Liver (tissue), 9 donors: ENCODE results near the gene PLK2. TPM values are rescaled to one million over a fixed set of nuclear protein-coding genes. Genes with fewer than 3 reads are reported as not detected.

Source experiments
- DNase-seq: peaks from one replicate; pipeline ENCODE4 v3.0.0-alpha.2; 2017; ENCODE audit warnings: low spot score
- H3K27ac ChIP-seq, 2 donors: one replicate each; pipeline ENCODE4 v1.7.0; 2013; ENCODE audit warnings: inconsistent platforms in 2 of 2, low read length in 2 of 2, control low read depth in 1 of 2, low read depth in 1 of 2, mild to moderate bottlenecking in 1 of 2
- H3K27me3 ChIP-seq, 4 donors: one replicate each; pipeline versions ENCODE4 v1.6.1 to v1.7.0; 2013; ENCODE audit warnings: low read length in 3 of 4, inconsistent platforms in 1 of 4, mild to moderate bottlenecking in 1 of 4, moderate library complexity in 1 of 4; ENCODE audit not compliant: control insufficient read depth in 4 of 4, insufficient read depth in 4 of 4
- H3K36me3 ChIP-seq, 4 donors: one replicate each; pipeline versions ENCODE4 v1.6.1 to v1.7.0; 2013; ENCODE audit warnings: low read length in 3 of 4, mild to moderate bottlenecking in 3 of 4, low read depth in 1 of 4, moderate library complexity in 1 of 4; ENCODE audit not compliant: control insufficient read depth in 4 of 4, insufficient read depth in 3 of 4
- H3K4me1 ChIP-seq, 4 donors: one replicate each; pipeline versions ENCODE4 v1.6.1 to v1.7.0; 2013; ENCODE audit warnings: low read length in 3 of 4, mild to moderate bottlenecking in 3 of 4, moderate library complexity in 1 of 4; ENCODE audit not compliant: control insufficient read depth in 4 of 4, insufficient read depth in 4 of 4
- H3K4me3 ChIP-seq, 3 donors: one replicate each; pipeline versions ENCODE4 v1.6.1 to v1.7.0; 2013; ENCODE audit warnings: low read length in 3 of 3, control low read depth in 1 of 3, low read depth in 1 of 3, mild to moderate bottlenecking in 1 of 3
- H3K9ac ChIP-seq, 2 donors: one replicate each; pipeline ENCODE4 v1.7.0; 2013; ENCODE audit warnings: low read length in 2 of 2, mild to moderate bottlenecking in 2 of 2, moderate library complexity in 2 of 2, control low read depth in 1 of 2, low read depth in 1 of 2
- H3K9me3 ChIP-seq, 4 donors: one replicate each; pipeline versions ENCODE4 v1.6.1 to v1.7.0; 2013; ENCODE audit warnings: low read length in 3 of 4; ENCODE audit not compliant: control insufficient read depth in 4 of 4
- EGR1 ChIP-seq, 2 donors: IDR thresholded peaks; 2 replicates each; pipeline ENCODE4 v1.6.1; 2016 to 2018; ENCODE audit warnings: antibody characterized with exemption in 2 of 2, low read depth in 2 of 2
- FOXA1 ChIP-seq: IDR thresholded peaks from 2 replicates; pipeline ENCODE4 v1.6.1; 2016; ENCODE audit warnings: antibody characterized with exemption
- FOXA2 ChIP-seq: IDR thresholded peaks from 2 replicates; pipeline ENCODE4 v1.6.1; 2016; ENCODE audit warnings: antibody characterized with exemption
- GABPA ChIP-seq, 2 donors: IDR thresholded peaks in 1 of 2; conservative IDR thresholded peaks in 1 of 2; 2 replicates each; pipeline ENCODE4 v1.6.1; 2016; ENCODE audit warnings: antibody characterized with exemption in 2 of 2, mild to moderate bottlenecking in 1 of 2, moderate library complexity in 1 of 2
- HNF4A ChIP-seq, 2 donors: conservative IDR thresholded peaks; 2 replicates each; pipeline ENCODE4 v1.6.1; 2016; ENCODE audit warnings: antibody characterized with exemption in 2 of 2, mild to moderate bottlenecking in 2 of 2
- HNF4G ChIP-seq: IDR thresholded peaks from 2 replicates; pipeline ENCODE4 v1.6.1; 2016; ENCODE audit warnings: antibody characterized with exemption
- JUND ChIP-seq, 2 donors: IDR thresholded peaks; 2 replicates each; pipeline ENCODE4 v1.6.1; 2016; ENCODE audit warnings: antibody characterized with exemption in 2 of 2
- MAX ChIP-seq: IDR thresholded peaks from 2 replicates; pipeline ENCODE4 v1.6.1; 2016; ENCODE audit warnings: antibody characterized with exemption
- NR2F2 ChIP-seq: IDR thresholded peaks from 2 replicates; pipeline ENCODE4 v1.6.1; 2016; ENCODE audit warnings: antibody characterized with exemption
- RAD21 ChIP-seq, 2 donors: IDR thresholded peaks; 2 replicates each; pipeline ENCODE4 v1.6.1; 2016; ENCODE audit warnings: antibody characterized with exemption in 2 of 2, mild to moderate bottlenecking in 2 of 2
- REST ChIP-seq: IDR thresholded peaks from 2 replicates; pipeline ENCODE4 v1.6.1; 2016; ENCODE audit warnings: antibody characterized with exemption, mild to moderate bottlenecking
- RXRA ChIP-seq, 2 donors: IDR thresholded peaks; 2 replicates each; pipeline ENCODE4 v1.6.1; 2017 to 2018; ENCODE audit warnings: antibody characterized with exemption in 2 of 2, mild to moderate bottlenecking in 1 of 2
- TAF1 ChIP-seq: conservative IDR thresholded peaks from 2 replicates; pipeline ENCODE4 v1.6.1; 2016; ENCODE audit warnings: antibody characterized with exemption, mild to moderate bottlenecking
- YY1 ChIP-seq: IDR thresholded peaks from 2 replicates; pipeline ENCODE4 v1.6.1; 2016; ENCODE audit warnings: antibody characterized with exemption, mild to moderate bottlenecking
- ZBTB33 ChIP-seq: IDR thresholded peaks from 2 replicates; pipeline ENCODE4 v1.6.1; 2016; ENCODE audit warnings: antibody characterized with exemption
- WGBS: extraction: QIAGEN DNeasy Blood & Tissue Kit; methylation state at CpG from one replicate; pipeline ENCODE4 v1.1.7; 2013; 5-methylcytosine and 5-hydroxymethylcytosine counted together
- polyA plus RNA-seq, 2 donors: library from polyadenylated mRNA; stranded (reverse) in 1 of 2; unstranded in 1 of 2; fragments of 200-250 nt in 1 of 2; fragments of >200 nt in 1 of 2; fragmentation: Nextera tagmentation in 1 of 2; extraction: Ambion mirVana in 1 of 2; gene quantifications; one replicate each; pipeline versions ENCODE4 v1.2.1 to v1.2.3, GENCODE V29; 2013 to 2015
- total RNA-seq, 2 donors: library from RNA; depleted of rRNA; stranded (reverse); fragments of >200 nt; gene quantifications; one replicate each; pipeline ENCODE4 v1.2.3, GENCODE V29; 2014
- TF ChIP-seq, protein P1 (sequence below): fragments of 150-350 bp; IDR thresholded peaks from 2 replicates; pipeline ENCODE4 v1.5.1; 2017; ENCODE audit warnings: improper control_type of control experiment, low read depth, low read length; ENCODE audit not compliant: missing input control
- TF ChIP-seq, protein P2 (sequence below): IDR thresholded peaks from 2 replicates; pipeline ENCODE4 v1.6.1; 2016; ENCODE audit warnings: antibody characterized with exemption
- donor health status: healthy.
- donor health status: healthy.
- donor health status: healthy.
- donor health status: healthy.
- donor health status: healthy.

The PLK2 gene
- total and polyA plus RNA-seq, 4 donors = 5.9 to 39.5 (median 22.3) TPM

GRCh38 chr5:58499941-58500340 is 40.1 kb upstream of the PLK2 start:
- no peak for TF ChIP-seq FOXA1
- TF ChIP-seq, protein P1, sequence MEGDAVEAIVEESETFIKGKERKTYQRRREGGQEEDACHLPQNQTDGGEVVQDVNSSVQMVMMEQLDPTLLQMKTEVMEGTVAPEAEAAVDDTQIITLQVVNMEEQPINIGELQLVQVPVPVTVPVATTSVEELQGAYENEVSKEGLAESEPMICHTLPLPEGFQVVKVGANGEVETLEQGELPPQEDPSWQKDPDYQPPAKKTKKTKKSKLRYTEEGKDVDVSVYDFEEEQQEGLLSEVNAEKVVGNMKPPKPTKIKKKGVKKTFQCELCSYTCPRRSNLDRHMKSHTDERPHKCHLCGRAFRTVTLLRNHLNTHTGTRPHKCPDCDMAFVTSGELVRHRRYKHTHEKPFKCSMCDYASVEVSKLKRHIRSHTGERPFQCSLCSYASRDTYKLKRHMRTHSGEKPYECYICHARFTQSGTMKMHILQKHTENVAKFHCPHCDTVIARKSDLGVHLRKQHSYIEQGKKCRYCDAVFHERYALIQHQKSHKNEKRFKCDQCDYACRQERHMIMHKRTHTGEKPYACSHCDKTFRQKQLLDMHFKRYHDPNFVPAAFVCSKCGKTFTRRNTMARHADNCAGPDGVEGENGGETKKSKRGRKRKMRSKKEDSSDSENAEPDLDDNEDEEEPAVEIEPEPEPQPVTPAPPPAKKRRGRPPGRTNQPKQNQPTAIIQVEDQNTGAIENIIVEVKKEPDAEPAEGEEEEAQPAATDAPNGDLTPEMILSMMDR = no peak
- no peak for TF ChIP-seq GABPA (IDR thresholded peaks at IDR 0.05 in 1 of 2, conservative IDR thresholded peaks at IDR 0.05 in 1 of 2)
- no peak for TF ChIP-seq RAD21 (IDR thresholded peaks at IDR 0.05)
- no peak for TF ChIP-seq JUND (IDR thresholded peaks at IDR 0.05)
- no peak for TF ChIP-seq REST
- TF ChIP-seq, protein P2, sequence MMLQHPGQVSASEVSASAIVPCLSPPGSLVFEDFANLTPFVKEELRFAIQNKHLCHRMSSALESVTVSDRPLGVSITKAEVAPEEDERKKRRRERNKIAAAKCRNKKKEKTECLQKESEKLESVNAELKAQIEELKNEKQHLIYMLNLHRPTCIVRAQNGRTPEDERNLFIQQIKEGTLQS = no peak
- TF ChIP-seq RXRA (IDR thresholded peaks at IDR 0.05) = no peak
- no peak for TF ChIP-seq HNF4G
- no peak for TF ChIP-seq MAX
- no peak for TF ChIP-seq YY1
- no peak for TF ChIP-seq HNF4A (conservative IDR thresholded peaks at IDR 0.05)
- no peak for TF ChIP-seq ZBTB33
- TF ChIP-seq FOXA2 = no peak
- no peak for TF ChIP-seq EGR1 (IDR thresholded peaks at IDR 0.05; ENCODE audit: low read depth in 2 of 2)
- TF ChIP-seq NR2F2 = no peak
- WGBS = 23% methylated on average over 2 of the region's 2 CpGs
- H3K9ac ChIP-seq = no peak overlapping the region
- H3K27ac ChIP-seq = no peak overlapping the region
- H3K4me3 ChIP-seq = no peak overlapping the region
- H3K36me3 ChIP-seq = no peaks in the 10 kb centered on the region
- DNase-seq = no peak
- no peaks in the 10 kb centered on the region for H3K4me1 ChIP-seq
- H3K27me3 ChIP-seq = no peaks in the 10 kb centered on the region
- no peaks in the 10 kb centered on the region for H3K9me3 ChIP-seq

DNA sequence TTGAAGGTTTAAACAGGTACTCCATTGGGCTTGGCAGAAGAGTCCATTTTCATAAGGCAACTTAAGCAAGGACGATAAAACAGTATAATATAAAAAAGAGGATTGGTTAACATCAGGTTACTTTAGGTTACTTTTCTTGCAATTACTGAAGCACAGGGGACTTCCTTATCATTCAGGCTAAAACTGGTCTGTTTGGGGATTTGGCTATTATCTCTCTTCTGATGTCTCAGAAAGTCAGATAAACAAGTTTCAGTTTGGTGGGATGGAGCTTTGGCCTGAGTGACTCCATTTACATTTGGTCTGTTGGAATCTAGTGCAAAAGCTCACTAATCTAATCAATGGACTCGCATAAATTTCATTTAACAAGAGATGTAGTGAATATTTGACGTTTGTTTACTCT is 39.3 kb upstream of the PLK2 start:
- WGBS = 61% methylated on average over 3 of the region's 3 CpGs

More for the DNA sequence above, 39.3 kb upstream of the PLK2 start:
- Histone ChIP-seq H3K4me3 (no peak overlapping the region), H3K27me3 (no peaks in the 10 kb centered on the region), H3K36me3 (no peaks in the 10 kb centered on the region), H3K9ac (no peak overlapping the region), H3K4me1 (no peaks in the 10 kb centered on the region), H3K9me3 (no peaks in the 10 kb centered on the region), H3K27ac (no peak overlapping the region)
- TF ChIP-seq EGR1 (IDR thresholded peaks at IDR 0.05; ENCODE audit: low read depth in 2 of 2) = no peak
- no peak for TF ChIP-seq REST
- no peak for TF ChIP-seq TAF1
- no peak for TF ChIP-seq HNF4G
- DNase-seq = no peak
